Measurements from ENCODE around the gene NAALADL2. TPM values are rescaled to one million over a fixed set of nuclear protein-coding genes. Genes with fewer than 3 reads are reported as not detected.
A peak's percentile ranks its signal among the peaks of the same experiment; 100 is the strongest.
"Not testable (repeated sequence)": the region's sequence is repeated elsewhere in the genome, so short reads cannot be mapped to it uniquely, and the experiment has no call there.

Gene NAALADL2
- total RNA-seq, 1 donor from 2014 or later = 1.6 TPM

- H3K27ac Mint-ChIP-seq (ENCODE audit: unreplicated experiment) = no peak overlapping the region
- no peaks in the 10 kb centered on the region for H3K36me3 Mint-ChIP-seq (ENCODE audit: unreplicated experiment)
- H3K9me3 Mint-ChIP-seq (ENCODE audit: unreplicated experiment) = no peaks in the 10 kb centered on the region
- DNase-seq = no peak
- TF ChIP-seq CTCF (IDR thresholded peaks at IDR 0.05; ENCODE audit: partially characterized antibody, unreplicated experiment) = no peak
- H3K27me3 Mint-ChIP-seq (ENCODE audit: unreplicated experiment) = no peaks in the 10 kb centered on the region
- H3K4me3 Mint-ChIP-seq (ENCODE audit: unreplicated experiment) = no peak overlapping the region
- peaks cover 6% of the 10 kb centered on the region for H3K4me1 Mint-ChIP-seq (ENCODE audit: low read depth, unreplicated experiment)
These were observed 211.8 kb downstream of the NAALADL2 start for GRCh38 chr3:175070946-175071345.

GRCh38 chr3:175073219-175073905 lies 214.2 kb downstream of the NAALADL2 start:
- H3K9me3 Mint-ChIP-seq (ENCODE audit: unreplicated experiment) = peaks cover under 1% of the 10 kb centered on the region
- TF ChIP-seq CTCF (IDR thresholded peaks at IDR 0.05; ENCODE audit: partially characterized antibody, unreplicated experiment) = no peak
- H3K4me1 Mint-ChIP-seq (ENCODE audit: low read depth, unreplicated experiment) = peaks cover 5% of the 10 kb centered on the region
- no peak for DNase-seq
- no peak overlapping the region for H3K27ac Mint-ChIP-seq (ENCODE audit: unreplicated experiment)
- H3K27me3 Mint-ChIP-seq (ENCODE audit: unreplicated experiment) = no peaks in the 10 kb centered on the region
- H3K4me3 Mint-ChIP-seq (ENCODE audit: unreplicated experiment) = no peak overlapping the region
- H3K36me3 Mint-ChIP-seq (ENCODE audit: unreplicated experiment) = no peaks in the 10 kb centered on the region

GRCh38 chr3:175075269-175075668 lies 216.1 kb downstream of the NAALADL2 start:
- Mint-ChIP-seq H3K27me3 (ENCODE audit: unreplicated experiment) (no peaks in the 10 kb centered on the region), H3K9me3 (ENCODE audit: unreplicated experiment) (peaks cover 2% of the 10 kb centered on the region), H3K4me3 (ENCODE audit: unreplicated experiment) (no peak overlapping the region), H3K4me1 (ENCODE audit: low read depth, unreplicated experiment) (peaks cover 5% of the 10 kb centered on the region), H3K27ac (ENCODE audit: unreplicated experiment) (no peak overlapping the region), H3K36me3 (ENCODE audit: unreplicated experiment) (no peaks in the 10 kb centered on the region)
- no peak for DNase-seq
- TF ChIP-seq CTCF (IDR thresholded peaks at IDR 0.05; ENCODE audit: partially characterized antibody, unreplicated experiment) = no peak

- Mint-ChIP-seq H3K27ac (ENCODE audit: unreplicated experiment) (no peak overlapping the region), H3K4me3 (ENCODE audit: unreplicated experiment) (no peak overlapping the region), H3K36me3 (ENCODE audit: unreplicated experiment) (no peaks in the 10 kb centered on the region), H3K9me3 (ENCODE audit: unreplicated experiment) (peaks cover 2% of the 10 kb centered on the region), H3K27me3 (ENCODE audit: unreplicated experiment) (no peaks in the 10 kb centered on the region), H3K4me1 (ENCODE audit: low read depth, unreplicated experiment) (peaks cover 10% of the 10 kb centered on the region)
- DNase-seq = no peak
- TF ChIP-seq CTCF (IDR thresholded peaks at IDR 0.05; ENCODE audit: partially characterized antibody, unreplicated experiment) = no peak
These were observed 218.1 kb downstream of the NAALADL2 start for GRCh38 chr3:175077216-175077615.

GRCh38 chr3:175082631-175083030 lies 223.5 kb downstream of the NAALADL2 start:
- TF ChIP-seq CTCF (IDR thresholded peaks at IDR 0.05; ENCODE audit: partially characterized antibody, unreplicated experiment) = no peak
- H3K4me1 Mint-ChIP-seq (ENCODE audit: low read depth, unreplicated experiment) = peaks cover 20% of the 10 kb centered on the region
- DNase-seq = no peak
- peaks cover 2% of the 10 kb centered on the region for H3K9me3 Mint-ChIP-seq (ENCODE audit: unreplicated experiment)
- H3K36me3 Mint-ChIP-seq (ENCODE audit: unreplicated experiment) = no peaks in the 10 kb centered on the region
- peak overlapping the region; percentile 22 for H3K27ac Mint-ChIP-seq (ENCODE audit: unreplicated experiment)
- H3K4me3 Mint-ChIP-seq (ENCODE audit: unreplicated experiment) = no peak overlapping the region
- no peaks in the 10 kb centered on the region for H3K27me3 Mint-ChIP-seq (ENCODE audit: unreplicated experiment)

GRCh38 chr3:175087128-175087527 lies 228.0 kb downstream of the NAALADL2 start:
- H3K27ac Mint-ChIP-seq (ENCODE audit: unreplicated experiment) = peak overlapping the region; percentile 76
- H3K9me3 Mint-ChIP-seq (ENCODE audit: unreplicated experiment); H3K4me3 Mint-ChIP-seq (ENCODE audit: unreplicated experiment); DNase-seq; H3K36me3 Mint-ChIP-seq (ENCODE audit: unreplicated experiment); H3K27me3 Mint-ChIP-seq (ENCODE audit: unreplicated experiment): not testable (repeated sequence)
- H3K4me1 Mint-ChIP-seq (ENCODE audit: low read depth, unreplicated experiment) = peaks cover 27% of the 10 kb centered on the region

Data from glutamatergic neuron (in vitro differentiated cells).